ENCODE results near the gene IL10RB. TPM values are rescaled to one million over a fixed set of nuclear protein-coding genes. Genes with fewer than 3 reads are reported as not detected.
"Not testable (repeated sequence)": the region's sequence is repeated elsewhere in the genome, so short reads cannot be mapped to it uniquely, and the experiment has no call there.

Gene IL10RB
- total and polyA plus RNA-seq, 8 donors = 24.0 to 48.2 (median 30.1) TPM

DNA sequence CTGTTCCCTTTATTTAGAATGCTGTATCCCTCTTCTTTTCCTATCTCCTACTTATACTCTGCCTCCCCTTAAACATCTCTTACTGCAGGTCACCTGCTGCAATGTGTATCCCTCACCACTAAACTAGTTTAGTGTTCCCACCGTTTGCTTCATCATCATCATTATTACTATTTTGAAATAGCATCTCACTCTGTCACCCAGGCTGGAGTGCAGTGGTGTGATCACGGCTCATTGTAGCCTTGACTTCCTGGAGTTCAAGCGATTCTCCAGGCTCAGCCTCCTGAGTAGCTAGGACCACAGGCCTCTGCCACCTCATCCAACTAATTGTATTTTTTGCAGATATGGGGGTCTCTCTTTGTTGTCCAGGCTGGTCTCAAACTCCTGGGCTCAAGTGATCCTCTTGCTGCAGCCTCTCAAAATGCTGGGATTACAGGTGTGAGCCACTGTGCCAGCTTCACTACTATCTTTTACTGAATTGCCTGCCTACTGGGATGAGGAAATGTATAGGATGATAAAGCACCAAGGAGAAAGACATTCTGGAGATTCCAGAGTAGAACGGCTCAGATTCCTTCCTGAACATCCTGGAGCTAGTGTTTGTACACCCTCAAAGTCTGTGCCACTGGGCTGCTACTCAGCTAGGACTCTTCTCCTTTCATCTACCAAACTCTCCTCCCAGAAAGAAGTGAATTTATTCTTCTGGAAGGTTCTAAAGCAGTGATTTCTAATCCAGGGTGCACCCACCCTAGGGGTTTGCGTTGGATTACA lies 50.0 kb downstream of the IL10RB start:
- ATAC-seq (no peak), DNase-seq (no peak)
- intact Hi-C loops (cut with DNase I) = no loop called here

DNA sequence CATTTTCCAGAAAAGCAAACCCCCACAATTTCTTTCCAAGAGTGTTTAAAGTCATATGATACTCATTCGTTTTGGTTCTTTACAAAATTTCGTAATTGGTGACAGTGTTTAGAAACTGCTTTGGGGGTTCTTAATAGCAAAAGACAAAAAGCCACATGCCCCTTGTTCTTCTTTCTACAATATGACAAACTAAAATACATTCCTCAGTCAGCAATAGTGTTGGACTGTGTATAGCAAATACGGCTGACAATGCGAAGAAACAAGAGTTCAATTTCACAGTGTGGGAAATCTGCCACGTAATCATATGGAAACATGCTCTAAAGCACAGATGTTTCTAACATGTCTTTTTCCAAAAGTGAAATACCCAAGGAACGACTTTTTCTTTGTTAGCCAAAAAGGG lies 51.0 kb downstream of the IL10RB start:
- no peaks in the 10 kb centered on the region for H3K27me3 ChIP-seq
- TF ChIP-seq, protein P1, sequence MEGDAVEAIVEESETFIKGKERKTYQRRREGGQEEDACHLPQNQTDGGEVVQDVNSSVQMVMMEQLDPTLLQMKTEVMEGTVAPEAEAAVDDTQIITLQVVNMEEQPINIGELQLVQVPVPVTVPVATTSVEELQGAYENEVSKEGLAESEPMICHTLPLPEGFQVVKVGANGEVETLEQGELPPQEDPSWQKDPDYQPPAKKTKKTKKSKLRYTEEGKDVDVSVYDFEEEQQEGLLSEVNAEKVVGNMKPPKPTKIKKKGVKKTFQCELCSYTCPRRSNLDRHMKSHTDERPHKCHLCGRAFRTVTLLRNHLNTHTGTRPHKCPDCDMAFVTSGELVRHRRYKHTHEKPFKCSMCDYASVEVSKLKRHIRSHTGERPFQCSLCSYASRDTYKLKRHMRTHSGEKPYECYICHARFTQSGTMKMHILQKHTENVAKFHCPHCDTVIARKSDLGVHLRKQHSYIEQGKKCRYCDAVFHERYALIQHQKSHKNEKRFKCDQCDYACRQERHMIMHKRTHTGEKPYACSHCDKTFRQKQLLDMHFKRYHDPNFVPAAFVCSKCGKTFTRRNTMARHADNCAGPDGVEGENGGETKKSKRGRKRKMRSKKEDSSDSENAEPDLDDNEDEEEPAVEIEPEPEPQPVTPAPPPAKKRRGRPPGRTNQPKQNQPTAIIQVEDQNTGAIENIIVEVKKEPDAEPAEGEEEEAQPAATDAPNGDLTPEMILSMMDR (IDR thresholded peaks at IDR 0.05) = no peak
- H3K36me3 ChIP-seq = no peaks in the 10 kb centered on the region
- peak in 2 of 4 donors; percentile 47 to 58 for DNase-seq
- H3K27ac ChIP-seq = peak overlapping the region in 1 of 2 donors; percentile 43
- peaks cover 0 to 9% of the 10 kb centered on the region in 2 donors for H3K4me1 ChIP-seq
- H3K9me3 ChIP-seq = no peaks in the 10 kb centered on the region
- H3K4me3 ChIP-seq = no peak overlapping the region
- intact Hi-C loops (cut with DNase I) = no loop called here
- peak; percentile 33 for ATAC-seq

More for the DNA sequence above, 50.0 kb downstream of the IL10RB start:
- TF ChIP-seq, protein P1 (IDR thresholded peaks at IDR 0.05) = no peak
- H3K4me3 ChIP-seq = no peak overlapping the region
- H3K27me3 ChIP-seq = no peaks in the 10 kb centered on the region
- peaks cover 0 to 11% of the 10 kb centered on the region in 2 donors for H3K4me1 ChIP-seq
- H3K36me3 ChIP-seq = no peaks in the 10 kb centered on the region
- H3K27ac ChIP-seq = peak overlapping the region in 1 of 2 donors; percentile 43
- no peaks in the 10 kb centered on the region for H3K9me3 ChIP-seq

DNA sequence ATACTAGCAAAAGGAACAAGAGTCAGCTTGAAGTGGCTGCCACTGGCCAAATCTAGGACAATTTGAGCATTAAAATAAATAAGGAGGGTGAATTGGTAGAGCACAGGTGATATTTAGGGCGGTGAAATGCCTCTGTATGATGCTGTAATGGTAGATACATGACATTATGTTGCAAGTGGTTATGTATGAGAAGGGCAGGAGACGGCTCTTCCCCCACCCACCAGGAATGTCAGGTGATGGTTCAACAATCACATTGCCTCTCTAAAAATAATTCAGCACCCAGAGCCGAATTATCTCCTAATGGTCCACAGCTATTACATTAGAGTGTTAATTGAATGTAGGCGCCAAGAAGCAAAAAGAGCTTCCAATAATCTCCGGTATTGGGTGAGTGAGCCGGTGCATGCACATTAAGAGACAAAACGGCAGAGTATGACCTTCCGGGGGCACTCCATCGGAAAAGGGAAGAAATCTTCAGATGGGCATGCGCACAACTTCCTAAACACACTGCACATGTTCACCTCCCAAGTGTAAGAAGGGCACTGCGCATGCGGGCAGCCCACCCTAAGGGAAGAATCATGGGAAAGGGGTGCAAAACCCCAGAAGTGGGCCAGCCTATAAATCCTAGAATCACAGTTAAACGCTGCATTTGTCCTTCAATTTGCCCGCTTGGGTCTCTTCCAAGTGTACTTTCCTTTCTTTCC lies 51.8 kb downstream of the IL10RB start:
- peak overlapping the region in 1 of 2 donors; percentile 30 for H3K27ac ChIP-seq
- ATAC-seq = no peak
- no peaks in the 10 kb centered on the region for H3K27me3 ChIP-seq

DNA sequence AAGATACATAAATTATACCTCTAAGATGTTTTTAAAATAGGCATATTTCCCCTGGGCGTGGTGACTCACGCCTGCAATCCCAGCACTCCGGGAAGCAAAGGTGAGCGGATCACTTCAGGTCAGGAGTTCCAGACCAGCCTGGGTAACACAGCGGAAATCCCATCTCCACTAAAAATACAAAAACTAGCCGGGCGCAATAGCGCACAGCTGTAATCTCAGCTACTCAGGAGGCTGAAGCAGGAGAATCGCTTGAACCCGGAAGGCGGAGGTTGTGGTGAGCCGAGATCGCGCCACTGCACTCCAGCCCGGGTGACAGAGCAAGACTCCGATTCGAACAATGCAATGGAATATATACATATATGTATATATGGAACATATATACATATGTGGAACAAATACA lies 54.8 kb downstream of the IL10RB start:
- ATAC-seq; intact Hi-C loops (cut with DNase I); H3K9me3 ChIP-seq; H3K27ac ChIP-seq; DNase-seq; H3K4me3 ChIP-seq; H3K36me3 ChIP-seq; H3K27me3 ChIP-seq: not testable (repeated sequence)
- peaks cover 5 to 12% of the 10 kb centered on the region in 2 donors for H3K4me1 ChIP-seq

More for the DNA sequence above, 51.8 kb downstream of the IL10RB start:
- intact Hi-C loops (cut with DNase I) = no loop called here
- Histone ChIP-seq H3K9me3 (no peaks in the 10 kb centered on the region), H3K36me3 (no peaks in the 10 kb centered on the region), H3K4me1 (peaks cover 0 to 9% of the 10 kb centered on the region in 2 donors), H3K4me3 (no peak overlapping the region)
- DNase-seq = no peak
- TF ChIP-seq, protein P1 (IDR thresholded peaks at IDR 0.05) = no peak

DNA sequence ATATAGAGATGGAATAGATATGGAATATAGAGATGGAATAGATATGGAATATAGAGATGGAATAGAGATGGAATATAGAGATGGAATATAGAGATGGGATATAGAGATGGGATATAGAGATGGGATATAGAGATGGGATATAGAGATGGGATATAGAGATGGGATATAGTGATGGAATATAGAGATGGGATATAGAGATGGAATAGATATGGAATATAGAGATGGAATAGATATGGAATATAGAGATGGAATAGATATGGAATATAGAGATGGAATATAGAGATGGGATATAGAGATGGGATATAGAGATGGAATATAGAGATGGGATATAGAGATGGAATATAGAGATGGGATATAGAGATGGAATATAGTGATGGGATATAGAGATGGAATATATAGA lies 57.4 kb downstream of the IL10RB start:
- H3K27me3 ChIP-seq; H3K36me3 ChIP-seq; DNase-seq; intact Hi-C loops (cut with DNase I); ATAC-seq; H3K9me3 ChIP-seq: not testable (repeated sequence)
- Histone ChIP-seq H3K4me1 (peaks cover 18 to 26% of the 10 kb centered on the region in 2 donors), H3K27ac (peak overlapping the region; percentile 99), H3K4me3 (peak overlapping the region; percentile 78 to 98)

Measured in left lung (tissue), 10 donors.